ENCODE data around the gene UMPS. TPM values are rescaled to one million over a fixed set of nuclear protein-coding genes. Genes with fewer than 3 reads are reported as not detected.
"Not testable (repeated sequence)": the region's sequence is repeated elsewhere in the genome, so short reads cannot be mapped to it uniquely, and the experiment has no call there.

Gene UMPS
- total RNA-seq: 21.5 TPM

DNA sequence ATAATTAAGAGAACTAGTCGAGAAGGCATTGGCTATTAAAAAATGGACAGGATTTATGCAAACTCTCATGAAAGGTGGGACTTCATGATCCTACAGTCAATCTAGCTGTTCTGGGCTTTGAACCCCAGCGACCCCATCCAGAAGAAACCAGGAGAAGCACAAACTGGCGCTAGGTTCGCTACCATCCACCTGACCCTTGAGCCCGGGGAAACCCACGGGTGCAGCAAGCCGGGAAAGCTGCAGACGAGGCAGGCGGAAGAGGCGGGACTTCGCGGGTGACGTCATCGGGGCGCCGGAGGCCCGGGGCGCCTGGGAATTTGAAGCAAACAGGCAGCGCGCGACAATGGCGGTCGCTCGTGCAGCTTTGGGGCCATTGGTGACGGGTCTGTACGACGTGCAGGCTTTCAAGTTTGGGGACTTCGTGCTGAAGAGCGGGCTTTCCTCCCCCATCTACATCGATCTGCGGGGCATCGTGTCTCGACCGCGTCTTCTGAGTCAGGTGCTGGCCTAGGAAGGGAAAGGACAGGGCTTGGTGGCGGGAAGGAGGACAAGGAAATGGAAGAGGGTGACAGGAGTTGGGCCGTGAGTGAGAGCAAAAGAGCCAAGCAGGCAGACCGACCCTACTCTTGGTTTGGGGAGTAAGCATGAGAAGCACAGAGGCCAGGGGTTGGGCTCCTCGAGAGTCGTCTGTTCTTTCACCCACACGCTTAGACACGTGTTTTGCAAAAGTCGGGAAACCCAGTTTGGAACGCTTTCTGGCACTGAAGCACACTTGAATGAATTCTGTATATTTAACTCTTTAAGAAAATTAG is at the start of gene UMPS:
Gene UMPS, plus strand, starts transcription at position 324 of the 812 bp plus-strand sequence. Its CDS starts 20 bp downstream, at position 344.
- peak; percentile 91 for ATAC-seq

DNA sequence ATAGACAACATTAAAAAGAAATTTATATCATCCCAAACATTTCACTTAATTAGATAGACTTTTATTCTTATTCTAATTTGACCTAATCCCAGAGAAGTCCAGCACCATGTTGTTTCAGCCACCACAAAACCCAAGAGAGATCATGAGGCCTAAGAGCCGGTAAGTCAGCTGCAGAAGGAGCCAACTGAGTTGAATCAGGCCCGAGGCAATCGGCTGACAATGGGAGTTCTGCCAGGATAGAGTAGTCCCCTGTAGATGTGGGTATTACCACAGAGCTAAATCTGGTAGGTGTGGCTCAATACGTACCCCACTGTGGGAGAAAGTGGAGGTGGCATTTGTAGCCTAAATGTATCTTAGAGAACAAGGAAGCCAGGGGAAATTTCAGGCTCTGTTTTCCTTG is 49.7 kb upstream of the UMPS start:
- ATAC-seq: no peak

GRCh38 chr3:124682263-124682662 is 48.0 kb upstream of the UMPS start:
- ATAC-seq: no peak

DNA sequence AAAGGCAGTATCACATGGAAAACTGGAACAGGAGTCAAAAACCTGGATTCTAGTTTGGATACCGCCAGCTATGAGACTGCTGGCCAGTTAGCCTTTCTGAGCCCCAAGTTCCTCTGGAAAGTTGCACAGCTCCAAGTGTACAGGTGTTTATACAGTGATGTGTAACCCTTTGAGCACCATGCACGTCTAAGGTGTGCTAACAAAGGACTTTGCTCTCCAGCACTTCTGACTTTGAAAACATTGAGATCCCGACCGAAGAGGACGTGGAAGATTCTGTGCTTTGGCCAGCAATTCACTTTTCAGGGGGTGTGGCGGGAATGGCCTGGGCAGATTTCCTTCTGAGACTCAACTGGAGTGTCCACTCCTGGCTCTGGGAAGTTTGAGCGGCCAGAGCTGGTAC is 45.8 kb upstream of the UMPS start:
- ATAC-seq: no peak

- no peak for ATAC-seq
Observed at GRCh38 chr3:124685067-124685466, 45.2 kb upstream of the UMPS start.

DNA sequence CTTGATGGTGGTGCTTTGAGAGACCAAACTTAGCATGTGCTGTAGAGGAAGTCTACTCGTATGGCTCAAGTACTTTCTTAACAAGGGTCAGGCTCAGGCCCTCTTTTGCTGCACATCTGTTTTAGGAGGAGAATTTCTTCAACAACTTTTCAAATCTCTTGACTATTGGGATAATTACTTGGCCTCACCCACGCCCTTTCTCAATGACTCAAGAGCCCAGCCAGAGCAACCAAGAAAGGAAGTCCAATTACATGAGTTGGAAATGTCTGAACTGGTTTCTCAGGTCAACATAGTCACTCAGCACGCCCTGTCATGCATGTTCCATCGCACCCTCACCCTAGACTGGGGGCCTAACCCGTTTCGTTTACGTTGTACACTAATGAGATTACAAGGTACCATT is 44.8 kb upstream of the UMPS start:
- peak; percentile 91 for ATAC-seq

- peak; percentile 83 for ATAC-seq
Observed at GRCh38 chr3:124686028-124686670, 44.1 kb upstream of the UMPS start.

- peak; percentile 62 for ATAC-seq
Observed at GRCh38 chr3:124688581-124689454, 41.4 kb upstream of the UMPS start.

- no peak for ATAC-seq
Observed at GRCh38 chr3:124691599-124691998, 38.7 kb upstream of the UMPS start.

DNA sequence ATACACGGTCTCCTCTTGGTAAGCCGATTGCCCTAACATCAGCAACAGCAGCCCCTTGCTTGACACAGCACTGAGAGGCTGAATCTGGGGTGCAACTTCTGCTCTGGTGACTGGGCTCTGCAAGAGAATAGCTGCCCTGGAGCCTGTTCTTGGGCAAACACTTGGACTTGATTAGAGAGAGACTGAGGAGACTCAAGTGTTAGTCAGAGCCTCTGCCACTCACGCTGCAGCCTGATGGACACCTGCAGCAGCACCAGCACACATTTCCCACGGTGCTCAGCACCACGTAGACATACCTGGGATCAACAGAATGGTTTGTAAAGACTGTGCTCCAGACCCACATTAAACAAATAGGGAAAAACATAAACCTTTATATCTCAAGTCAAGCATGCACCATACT is 35.8 kb upstream of the UMPS start:
- peak; percentile 57 for ATAC-seq

DNA sequence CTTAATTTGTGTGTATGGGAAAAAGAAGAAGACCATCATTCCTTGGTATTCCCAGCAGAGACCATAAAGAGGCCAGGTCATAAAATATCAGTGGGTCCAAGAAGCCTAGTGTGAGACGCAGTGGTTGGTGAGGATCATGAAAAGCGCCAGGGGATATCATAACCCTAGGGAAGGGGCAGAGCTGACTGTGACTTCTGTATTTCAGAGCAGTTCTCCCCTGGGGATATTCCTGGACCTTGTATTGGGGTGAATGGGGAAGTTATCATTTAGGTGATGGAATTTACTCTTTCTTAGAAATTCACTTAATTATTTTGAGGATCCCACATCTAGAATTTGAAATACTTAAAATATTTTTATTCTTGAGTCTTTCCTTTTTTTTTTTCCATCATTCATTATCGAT is 34.9 kb upstream of the UMPS start:
- no peak for ATAC-seq

- ATAC-seq: no peak
Observed at GRCh38 chr3:124696006-124696405, 34.2 kb upstream of the UMPS start.

DNA sequence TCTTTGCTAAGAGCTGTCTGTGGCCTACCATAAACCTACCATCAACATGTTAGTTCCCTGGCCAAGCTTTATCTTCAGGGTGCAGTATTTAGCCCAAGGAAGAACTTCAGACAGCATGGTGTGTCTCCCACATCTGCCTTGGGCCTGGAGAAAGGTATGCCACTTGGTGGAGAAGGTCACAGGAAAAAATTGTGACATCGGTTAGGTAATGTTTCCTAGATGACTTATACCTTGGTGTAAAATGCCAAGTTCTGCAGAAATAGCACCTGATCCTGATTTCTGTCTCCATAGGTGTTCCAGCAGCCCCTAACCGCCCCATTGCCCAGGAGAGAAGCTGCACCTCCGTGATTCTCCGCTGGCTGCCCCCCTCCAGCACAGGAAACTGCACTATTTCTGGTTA is 33.0 kb upstream of the UMPS start:
- no peak for ATAC-seq

- no peak for ATAC-seq
Observed at GRCh38 chr3:124698030-124698770, 32.1 kb upstream of the UMPS start.

GRCh38 chr3:124699051-124699450 is 31.2 kb upstream of the UMPS start:
- ATAC-seq: no peak

DNA sequence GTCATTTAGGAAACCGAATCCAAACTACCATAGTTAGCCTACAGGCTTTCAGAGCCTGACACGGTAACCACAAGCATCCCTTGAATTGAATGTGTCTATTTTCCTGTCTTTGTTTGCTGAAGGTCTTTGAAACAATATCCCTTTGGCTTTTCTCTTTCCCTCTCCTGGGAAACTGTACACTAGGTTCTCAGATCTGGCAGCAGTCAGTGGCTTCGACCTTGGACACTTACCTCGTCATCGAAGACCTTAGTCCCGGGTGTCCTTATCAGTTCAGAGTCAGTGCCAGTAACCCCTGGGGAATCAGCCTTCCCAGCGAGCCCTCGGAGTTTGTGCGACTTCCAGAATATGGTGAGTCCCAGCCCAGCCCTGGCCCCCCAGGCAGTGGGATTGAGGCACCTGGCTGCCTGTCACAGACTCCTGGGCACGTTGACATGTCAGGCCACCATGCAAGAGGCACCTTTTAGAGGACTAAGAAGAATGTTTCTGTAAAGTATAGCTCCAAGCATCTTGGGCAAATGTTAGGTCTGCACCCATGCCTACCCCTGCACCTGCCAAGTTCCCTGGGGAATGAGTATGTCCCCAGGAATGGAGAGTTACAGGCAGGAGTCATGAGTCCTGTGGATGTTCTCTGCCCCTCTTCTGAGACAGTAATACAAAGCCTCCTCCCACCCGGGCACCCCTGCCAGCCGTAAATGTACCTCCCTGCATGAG is 30.4 kb upstream of the UMPS start:
- no peak for ATAC-seq

DNA sequence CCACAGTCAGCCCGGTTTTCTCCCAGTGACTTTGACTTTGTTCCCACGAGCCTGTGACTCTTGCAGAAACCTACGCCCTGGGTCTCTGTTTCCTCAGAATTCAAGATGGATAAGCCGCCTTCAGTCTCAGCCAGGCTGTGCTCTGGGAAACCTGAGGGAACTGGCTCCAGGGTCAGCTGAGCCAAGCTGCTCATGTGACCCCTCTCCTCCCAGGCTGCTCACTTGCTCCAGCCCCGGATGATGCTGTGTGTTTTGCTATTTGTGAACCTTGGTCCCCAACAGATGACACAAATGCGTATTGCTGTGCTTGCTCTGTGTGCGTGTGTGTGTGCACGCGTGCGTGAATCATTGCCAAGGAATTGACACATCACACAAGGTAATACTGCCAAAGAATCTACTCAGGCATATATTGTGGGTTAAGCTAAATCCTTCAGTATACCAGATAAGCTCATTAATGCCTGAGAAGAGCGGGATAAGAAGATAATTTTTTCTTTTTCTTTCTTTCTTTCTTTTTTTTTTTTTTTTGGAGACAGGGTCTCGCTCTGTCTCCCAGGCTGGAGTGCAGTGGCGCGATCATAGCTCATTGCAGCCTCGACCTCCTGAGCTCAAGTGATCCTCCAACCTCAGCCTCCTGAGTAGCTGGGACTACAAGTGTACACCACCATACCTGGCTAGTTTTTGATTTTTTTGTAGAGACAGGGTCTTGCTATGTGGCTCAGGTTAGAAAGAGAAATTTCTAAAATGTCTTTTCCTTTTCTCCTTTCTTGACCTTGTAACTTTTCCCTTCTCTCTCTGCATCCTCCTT is 29.2 kb upstream of the UMPS start:
- ATAC-seq: peak; percentile 89

DNA sequence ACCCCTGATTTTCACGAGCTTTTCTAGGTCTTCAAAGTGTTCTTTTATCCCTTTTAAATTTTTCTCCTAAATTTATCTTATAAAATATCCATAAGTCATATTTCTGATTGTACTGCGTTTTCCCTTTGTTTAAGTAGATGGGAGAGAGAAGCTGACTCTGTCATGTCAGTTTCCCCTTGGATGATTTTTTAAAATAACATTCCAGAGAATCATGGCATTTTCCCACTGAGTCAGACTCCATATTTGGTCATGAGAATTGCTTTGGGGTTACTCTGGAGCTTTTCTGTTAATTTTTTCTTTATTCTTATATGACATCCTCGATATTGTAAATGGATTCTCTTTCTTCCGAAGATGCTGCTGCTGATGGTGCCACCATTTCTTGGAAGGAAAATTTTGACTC is 28.6 kb upstream of the UMPS start:
- ATAC-seq: no peak

DNA sequence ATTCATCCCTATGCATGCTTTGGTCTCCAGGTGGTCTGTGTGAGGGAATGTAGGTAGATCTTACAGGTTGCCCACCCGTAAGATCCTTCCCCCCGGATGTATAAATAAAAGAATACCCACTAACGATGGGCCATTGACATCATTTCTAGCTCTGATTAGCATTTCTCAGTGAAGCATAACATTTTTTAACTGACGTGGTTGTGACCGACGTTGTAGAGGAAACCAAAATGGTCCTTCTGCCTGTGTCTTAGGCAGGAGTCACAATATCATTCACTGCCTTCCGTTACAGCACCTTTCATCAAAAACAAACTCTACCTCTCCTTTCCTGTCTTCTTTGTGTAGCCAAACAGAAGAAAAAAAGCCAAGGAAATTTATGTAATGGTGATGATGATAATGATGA is 27.3 kb upstream of the UMPS start:
- ATAC-seq: no peak

GRCh38 chr3:124705552-124705951 is 24.7 kb upstream of the UMPS start:
- ATAC-seq: no peak

GRCh38 chr3:124707223-124707622 is 23.0 kb upstream of the UMPS start:
- not testable (repeated sequence) for ATAC-seq

Data from esophagus mucosa (tissue), 1 donor.